ENCODE measurements around the gene TMEM52.

Gene TMEM52

GRCh38 chr1:1941868-1942752 lies 23.0 kb upstream of the TMEM52 start:
- H3K4me3 ChIP-seq (ENCODE audit: low read depth, low read length): no peak overlapping the region
- no peak for TF ChIP-seq CTCF (IDR thresholded peaks at IDR 0.05; ENCODE audit: borderline replicate concordance, insufficient read depth, low read depth, low read length)

GRCh38 chr1:1941211-1941841 lies 22.2 kb upstream of the TMEM52 start:
- no peak for TF ChIP-seq CTCF (IDR thresholded peaks at IDR 0.05; ENCODE audit: borderline replicate concordance, insufficient read depth, low read depth, low read length)
- no peak overlapping the region for H3K4me3 ChIP-seq (ENCODE audit: low read depth, low read length)

- no peak overlapping the region for H3K4me3 ChIP-seq (ENCODE audit: low read depth, low read length)
- TF ChIP-seq CTCF (IDR thresholded peaks at IDR 0.05; ENCODE audit: borderline replicate concordance, insufficient read depth, low read depth, low read length): no peak
Measured at GRCh38 chr1:1940123-1940425, 21.0 kb upstream of the TMEM52 start.

- H3K4me3 ChIP-seq (ENCODE audit: low read depth, low read length): no peak overlapping the region
- TF ChIP-seq CTCF (IDR thresholded peaks at IDR 0.05; ENCODE audit: borderline replicate concordance, insufficient read depth, low read depth, low read length): no peak
Measured at GRCh38 chr1:1939296-1940122, 20.4 kb upstream of the TMEM52 start.

GRCh38 chr1:1938613-1939295 lies 19.7 kb upstream of the TMEM52 start:
- H3K4me3 ChIP-seq (ENCODE audit: low read depth, low read length): no peak overlapping the region
- TF ChIP-seq CTCF (IDR thresholded peaks at IDR 0.05; ENCODE audit: borderline replicate concordance, insufficient read depth, low read depth, low read length): no peak

GRCh38 chr1:1938276-1938573 lies 19.1 kb upstream of the TMEM52 start:
- TF ChIP-seq CTCF (IDR thresholded peaks at IDR 0.05; ENCODE audit: borderline replicate concordance, insufficient read depth, low read depth, low read length): no peak

More at GRCh38 chr1:1938276-1938573, 19.1 kb upstream of the TMEM52 start:
- no peak overlapping the region for H3K4me3 ChIP-seq (ENCODE audit: low read depth, low read length)
